Smooth muscle cell (in vitro differentiated cells): ENCODE measurements around the gene AP3D1. TPM values are rescaled to one million over a fixed set of nuclear protein-coding genes. Genes with fewer than 3 reads are reported as not detected.

Experiments
- DNase-seq: peaks from one replicate; lab custom pipeline; 2025; ENCODE audit not compliant: unreplicated experiment; lab: John Stamatoyannopoulos, UW
- H2AFZ ChIP-seq: fragments of 200-600 bp; sonication (generic); 2 replicates; pipeline ENCODE4 v1.6.0; 2016; ENCODE audit warnings: antibody characterized with exemption, low read depth, mild to moderate bottlenecking
- H3F3A ChIP-seq: fragments of 200-600 bp; sonication (generic); 2 replicates; pipeline ENCODE4 v1.6.0; 2017; ENCODE audit warnings: antibody characterized with exemption, low read depth
- H3K27ac ChIP-seq: fragments of 200-600 bp; sonication (generic); 2 replicates; pipeline ENCODE4 v1.5.1; 2016; ENCODE audit warnings: low read depth, mild to moderate bottlenecking
- H3K27me3 ChIP-seq: fragments of 200-600 bp; sonication (generic); 2 replicates; pipeline ENCODE4 v1.6.1; 2016; ENCODE audit warnings: low read depth, mild to moderate bottlenecking
- H3K36me3 ChIP-seq: fragments of 200-600 bp; sonication (generic); 2 replicates; pipeline ENCODE4 v1.5.1; 2016; ENCODE audit warnings: low read depth
- H3K4me1 ChIP-seq: fragments of 200-600 bp; sonication (generic); 2 replicates; pipeline ENCODE4 v1.5.1; 2016; ENCODE audit warnings: low read depth
- H3K4me2 ChIP-seq: fragments of 200-600 bp; sonication (generic); 2 replicates; pipeline ENCODE4 v1.6.0; 2016; ENCODE audit warnings: mild to moderate bottlenecking
- H3K4me3 ChIP-seq: fragments of 200-600 bp; sonication (generic); 2 replicates; pipeline ENCODE4 v1.5.1; 2016; ENCODE audit warnings: mild to moderate bottlenecking
- H3K79me2 ChIP-seq: fragments of 200-600 bp; sonication (generic); 2 replicates; pipeline ENCODE4 v1.6.0; 2016; ENCODE audit warnings: low read depth, mild to moderate bottlenecking
- H3K9ac ChIP-seq: fragments of 200-600 bp; sonication (generic); 2 replicates; pipeline ENCODE4 v1.6.0; 2016; ENCODE audit warnings: low read depth
- H3K9me3 ChIP-seq: fragments of 200-600 bp; sonication (generic); replicated peaks from 2 replicates; pipeline ENCODE4 v1.5.1; 2016; ENCODE audit warnings: low read depth
- H4K20me1 ChIP-seq: fragments of 200-600 bp; sonication (generic); 2 replicates; pipeline ENCODE4 v1.6.0; 2016; ENCODE audit warnings: low read depth
- WGBS: methylation state at CpG from one replicate; pipeline ENCODE4 v1.1.7; 2016; ENCODE audit warnings: low lambda C conversion rate; 5-methylcytosine and 5-hydroxymethylcytosine counted together
- polyA plus RNA-seq: library from polyadenylated mRNA; unstranded; fragments of >200 nt; fragmentation: Nextera tagmentation; extraction: Ambion mirVana; gene quantifications from 2 replicates; pipeline ENCODE4 v1.2.1, GENCODE V29; 2016
- total RNA-seq: library from RNA; depleted of rRNA; stranded (reverse); fragments of >200 nt; gene quantifications from 2 replicates; pipeline ENCODE4 v1.2.3, GENCODE V29; 2014
- TF ChIP-seq, protein P1 (sequence below): fragments of 200-600 bp; sonication (generic); IDR thresholded peaks from 2 replicates; pipeline ENCODE4 v1.5.1; 2017; ENCODE audit warnings: borderline replicate concordance, mild to moderate bottlenecking, antibody characterized with exemption; ENCODE audit not compliant: insufficient read depth, poor library complexity, severe bottlenecking

Gene AP3D1
- total and polyA plus RNA-seq, 2 experiments from 2014 or later: 66.2 to 81.0 TPM

DNA sequence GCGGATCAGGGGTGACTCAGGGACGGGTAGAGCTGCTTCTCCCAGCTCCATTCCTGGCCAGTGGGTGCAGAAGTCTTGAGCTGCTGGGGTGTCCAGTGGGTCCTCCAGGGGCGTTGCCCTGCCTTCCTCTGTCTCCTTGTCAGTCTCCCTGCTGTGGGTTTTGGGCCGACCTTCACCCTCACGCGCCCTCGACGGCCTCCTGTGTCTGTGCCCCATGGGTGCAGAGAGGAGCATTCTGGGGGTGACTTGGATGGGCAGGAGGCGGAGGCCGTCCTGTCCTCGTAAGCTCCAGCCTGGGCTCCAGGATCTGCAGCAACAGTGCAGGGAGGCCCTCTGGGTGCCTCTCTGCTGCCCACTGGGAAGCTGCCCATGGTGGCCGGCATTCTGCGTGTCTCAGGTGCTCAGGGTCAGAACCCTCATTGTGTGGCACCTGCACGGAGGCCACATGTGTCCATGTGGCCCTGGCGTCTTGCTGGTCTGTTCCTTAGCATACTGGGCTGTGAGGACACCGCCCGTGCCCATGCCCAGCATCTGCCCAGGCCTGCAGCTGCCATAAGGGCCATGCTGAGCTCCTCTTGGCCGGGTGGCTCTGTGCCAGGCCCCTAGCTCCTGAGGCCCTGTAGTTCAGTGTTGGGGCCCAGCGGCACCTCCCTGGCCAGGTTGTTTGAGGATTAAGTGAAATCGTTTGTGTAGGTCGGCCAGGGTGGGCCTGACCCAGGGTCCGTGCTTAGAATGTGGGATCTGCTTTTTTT is 29.7 kb upstream of the AP3D1 start:
- 90% methylated on average over 22 of the region's 22 CpGs for WGBS
- Histone ChIP-seq H3K79me2 (peaks cover 80% of the 10 kb centered on the region), H2AFZ (no peak overlapping the region), H4K20me1 (peaks cover 100% of the 10 kb centered on the region), H3K27me3 (no peaks in the 10 kb centered on the region), H3K9me3 (no peaks in the 10 kb centered on the region), H3K4me3 (no peak overlapping the region), H3K27ac (no peak overlapping the region), H3F3A (peaks cover 4% of the 10 kb centered on the region), H3K4me1 (peaks cover under 1% of the 10 kb centered on the region), H3K36me3 (no peaks in the 10 kb centered on the region), H3K9ac (no peak overlapping the region), H3K4me2 (no peak overlapping the region)
- TF ChIP-seq, protein P1, sequence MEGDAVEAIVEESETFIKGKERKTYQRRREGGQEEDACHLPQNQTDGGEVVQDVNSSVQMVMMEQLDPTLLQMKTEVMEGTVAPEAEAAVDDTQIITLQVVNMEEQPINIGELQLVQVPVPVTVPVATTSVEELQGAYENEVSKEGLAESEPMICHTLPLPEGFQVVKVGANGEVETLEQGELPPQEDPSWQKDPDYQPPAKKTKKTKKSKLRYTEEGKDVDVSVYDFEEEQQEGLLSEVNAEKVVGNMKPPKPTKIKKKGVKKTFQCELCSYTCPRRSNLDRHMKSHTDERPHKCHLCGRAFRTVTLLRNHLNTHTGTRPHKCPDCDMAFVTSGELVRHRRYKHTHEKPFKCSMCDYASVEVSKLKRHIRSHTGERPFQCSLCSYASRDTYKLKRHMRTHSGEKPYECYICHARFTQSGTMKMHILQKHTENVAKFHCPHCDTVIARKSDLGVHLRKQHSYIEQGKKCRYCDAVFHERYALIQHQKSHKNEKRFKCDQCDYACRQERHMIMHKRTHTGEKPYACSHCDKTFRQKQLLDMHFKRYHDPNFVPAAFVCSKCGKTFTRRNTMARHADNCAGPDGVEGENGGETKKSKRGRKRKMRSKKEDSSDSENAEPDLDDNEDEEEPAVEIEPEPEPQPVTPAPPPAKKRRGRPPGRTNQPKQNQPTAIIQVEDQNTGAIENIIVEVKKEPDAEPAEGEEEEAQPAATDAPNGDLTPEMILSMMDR: no peak
- no peak for DNase-seq

DNA sequence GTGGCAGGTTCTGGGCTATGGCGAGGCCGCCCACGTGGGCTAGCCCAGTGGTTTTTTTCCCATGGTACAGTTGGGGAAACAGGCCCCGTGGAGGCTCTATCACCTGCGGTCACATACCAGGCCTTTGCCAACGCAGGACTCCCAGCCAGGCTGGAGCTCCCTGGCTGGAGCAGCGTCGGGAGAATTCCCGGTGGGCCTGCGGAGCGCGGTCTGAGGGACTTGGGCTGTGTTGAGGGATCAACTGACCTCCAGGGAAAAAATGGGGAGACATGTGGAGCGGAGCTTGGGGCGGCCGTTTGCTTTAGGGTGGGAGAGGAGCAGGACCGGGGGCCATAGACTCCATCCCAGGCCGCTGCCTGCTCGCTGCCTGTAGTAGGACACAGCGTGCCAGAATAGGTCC is 28.7 kb upstream of the AP3D1 start:
- no peak overlapping the region for H2AFZ ChIP-seq
- H3K9me3 ChIP-seq: no peaks in the 10 kb centered on the region
- H3K36me3 ChIP-seq: no peaks in the 10 kb centered on the region
- H3K4me3 ChIP-seq: no peak overlapping the region
- TF ChIP-seq, protein P1: no peak
- no peaks in the 10 kb centered on the region for H3K27me3 ChIP-seq
- H3K4me1 ChIP-seq: no peaks in the 10 kb centered on the region
- peaks cover 84% of the 10 kb centered on the region for H3K79me2 ChIP-seq
- DNase-seq: no peak
- H3K9ac ChIP-seq: no peak overlapping the region
- H3F3A ChIP-seq: no peaks in the 10 kb centered on the region
- WGBS: 96% methylated on average over 19 of the region's 19 CpGs
- no peak overlapping the region for H3K4me2 ChIP-seq
- H4K20me1 ChIP-seq: peaks cover 100% of the 10 kb centered on the region
- H3K27ac ChIP-seq: no peak overlapping the region

DNA sequence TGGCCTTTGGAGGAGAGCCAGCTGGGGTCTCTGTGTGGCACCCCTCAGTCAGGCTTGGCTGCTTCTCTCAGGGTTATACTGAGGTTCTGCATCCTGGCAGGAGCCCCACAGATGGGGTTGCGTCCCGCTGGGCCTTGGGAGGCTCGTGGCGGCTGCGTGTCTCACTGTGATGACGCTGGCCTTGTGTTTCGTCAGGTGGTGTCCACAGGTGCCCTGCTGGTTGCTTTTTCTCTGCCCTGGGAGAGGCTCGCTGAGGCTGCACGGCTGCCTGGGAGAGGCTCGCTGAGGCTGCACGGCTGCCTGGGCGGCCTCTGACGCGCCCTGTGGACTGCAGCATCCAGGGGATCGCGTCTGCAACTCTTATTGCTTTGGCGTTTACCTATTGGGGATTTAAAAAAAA is 27.7 kb upstream of the AP3D1 start:
- H4K20me1 ChIP-seq: peaks cover 97% of the 10 kb centered on the region
- no peaks in the 10 kb centered on the region for H3K4me1 ChIP-seq
- H3K27me3 ChIP-seq: no peaks in the 10 kb centered on the region
- no peak overlapping the region for H3K27ac ChIP-seq
- WGBS: over 99% methylated on average over 17 of the region's 17 CpGs
- H3K36me3 ChIP-seq: no peaks in the 10 kb centered on the region
- H3K4me2 ChIP-seq: no peak overlapping the region
- TF ChIP-seq, protein P1: no peak
- H3K79me2 ChIP-seq: peaks cover 87% of the 10 kb centered on the region
- no peak overlapping the region for H2AFZ ChIP-seq
- H3F3A ChIP-seq: no peaks in the 10 kb centered on the region
- DNase-seq: no peak
- H3K9me3 ChIP-seq: no peaks in the 10 kb centered on the region
- no peak overlapping the region for H3K9ac ChIP-seq
- no peak overlapping the region for H3K4me3 ChIP-seq

DNA sequence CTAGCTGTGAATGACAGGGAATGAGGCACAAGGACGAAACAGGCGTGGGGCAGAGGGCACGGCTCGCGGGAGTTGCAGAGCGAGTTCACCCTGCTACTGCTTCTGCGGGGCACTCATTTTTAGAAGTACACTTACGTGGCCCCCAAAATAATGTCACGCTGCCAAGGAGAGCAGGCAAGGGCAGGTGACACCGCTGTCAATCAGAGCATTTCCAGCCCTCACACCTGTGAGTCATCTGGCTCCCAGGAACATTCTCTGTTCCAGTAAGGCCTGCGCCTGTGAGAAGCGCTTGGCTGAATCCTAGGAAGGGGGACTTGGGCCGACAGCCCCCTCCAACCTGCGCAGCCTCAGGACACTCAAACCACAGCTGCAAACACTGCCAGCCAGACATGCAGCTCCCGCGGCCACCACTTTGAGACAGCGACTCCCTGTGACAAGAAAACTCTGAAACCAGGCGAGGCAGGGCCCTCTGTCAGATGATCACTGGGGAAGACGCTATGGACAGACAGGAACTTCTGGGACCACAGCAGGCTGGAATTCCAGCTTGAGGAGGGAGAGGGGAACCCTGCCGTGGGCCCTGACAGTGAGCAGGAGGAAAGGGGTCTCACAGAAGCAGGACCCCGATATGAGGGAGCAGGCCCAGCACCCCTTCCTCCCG is 25.1 kb upstream of the AP3D1 start:
- WGBS: 80% methylated on average over 22 of the region's 22 CpGs
- peaks cover 97% of the 10 kb centered on the region for H4K20me1 ChIP-seq
- TF ChIP-seq, protein P1: no peak
- no peaks in the 10 kb centered on the region for H3K27me3 ChIP-seq
- no peak overlapping the region for H3K4me3 ChIP-seq
- H3K4me2 ChIP-seq: no peak overlapping the region
- DNase-seq: no peak
- peak overlapping the region; percentile 38 for H3K27ac ChIP-seq
- peaks cover 91% of the 10 kb centered on the region for H3K79me2 ChIP-seq
- H3K36me3 ChIP-seq: no peaks in the 10 kb centered on the region
- no peaks in the 10 kb centered on the region for H3K9me3 ChIP-seq
- H3K4me1 ChIP-seq: peaks cover 3% of the 10 kb centered on the region
- no peak overlapping the region for H2AFZ ChIP-seq
- H3F3A ChIP-seq: no peaks in the 10 kb centered on the region
- H3K9ac ChIP-seq: no peak overlapping the region
